ENCODE results near the gene RCN1. TPM values are rescaled to one million over a fixed set of nuclear protein-coding genes. Genes with fewer than 3 reads are reported as not detected.

Gene RCN1
- total RNA-seq, 1 experiment from 2014 or later = 99.8 TPM

- no peaks in the 10 kb centered on the region for H3K27me3 ChIP-seq (ENCODE audit: insufficient read depth, low read length)
- RAD21 ChIA-PET (ENCODE audit: low non-redundant PET in 1 of 2, low total read pairs in 2 of 2, uncharacterized antibody in 2 of 2, unreplicated experiment in 2 of 2) = no interaction called here
- POLR2A ChIA-PET = interaction anchor here (1.0 to 1.2 kb wide), 2 partner anchors 9 to 10 kb away, joined by 3 read pairs; partner anchors contain the start of gene RCN1
- peaks cover 0 to 6% of the 10 kb centered on the region in 2 experiments; a peak in 1 of 4 replicates for H3K4me1 ChIP-seq (ENCODE audit: control insufficient read depth in 1 of 2, insufficient read depth in 2 of 2, low read length in 2 of 2)
- no peak overlapping the region for H3K4me3 ChIP-seq (replicated peaks in 1 of 2; ENCODE audit: low read depth in 1 of 2, low read length in 2 of 2)
- H2AFZ ChIP-seq (ENCODE audit: low read depth, low read length, poor library complexity, severe bottlenecking) = no peak overlapping the region
- no peaks in the 10 kb centered on the region for H3K9me2 ChIP-seq (ENCODE audit: insufficient read depth)
- TF ChIP-seq CEBPB (IDR thresholded peaks at IDR 0.05; ENCODE audit: low read depth) = no peak
- TF ChIP-seq RAD21 (IDR thresholded peaks at IDR 0.05; ENCODE audit: low read depth) = no peak
- no peak for TF ChIP-seq FOSL1 (IDR thresholded peaks at IDR 0.05; ENCODE audit: low read depth)
- no peak for TF ChIP-seq SIN3A (IDR thresholded peaks at IDR 0.05; ENCODE audit: low read depth)
- no peak for TF ChIP-seq TCF7L2 (IDR thresholded peaks at IDR 0.05; ENCODE audit: borderline replicate concordance, extremely low read depth, insufficient read depth, insufficient read length)
- no peak for TF ChIP-seq SP1 (IDR thresholded peaks at IDR 0.05; ENCODE audit: low read depth)
- no peak for TF ChIP-seq SRF (IDR thresholded peaks at IDR 0.05; ENCODE audit: low read depth)
- TF ChIP-seq POLR2A (IDR thresholded peaks at IDR 0.05; ENCODE audit: borderline replicate concordance, extremely low read depth, insufficient read depth, insufficient read length) = no peak
- no peak for TF ChIP-seq EZH2 (IDR thresholded peaks at IDR 0.05)
- TF ChIP-seq CBX3 (IDR thresholded peaks at IDR 0.05; ENCODE audit: low read depth) = no peak
- TF ChIP-seq EZH2phosphoT487 (IDR thresholded peaks at IDR 0.05; ENCODE audit: borderline replicate concordance) = no peak
- no peak for TF ChIP-seq ELF1 (IDR thresholded peaks at IDR 0.05; ENCODE audit: borderline replicate concordance, low read depth)
- no peak for TF ChIP-seq ZBTB33 (IDR thresholded peaks at IDR 0.05; ENCODE audit: extremely low read depth, insufficient replicate concordance, low read length)
- no peak for TF ChIP-seq CTCF (IDR thresholded peaks at IDR 0.05 in 2 of 3, conservative IDR thresholded peaks at IDR 0.05 in 1 of 3; ENCODE audit: borderline replicate concordance in 1 of 3, insufficient read depth in 1 of 3, low read depth in 2 of 3, low read length in 2 of 3)
- TF ChIP-seq MAX (IDR thresholded peaks at IDR 0.05) = no peak
- no peak for TF ChIP-seq ATF3 (IDR thresholded peaks at IDR 0.05)
- TF ChIP-seq EGR1 (IDR thresholded peaks at IDR 0.05; ENCODE audit: low read depth) = no peak
- TF ChIP-seq YY1 (IDR thresholded peaks at IDR 0.05; ENCODE audit: extremely low read depth, insufficient replicate concordance, low read depth, low read length) = no peak
- H3K79me2 ChIP-seq (ENCODE audit: insufficient read depth, low read length) = no peaks in the 10 kb centered on the region
- H3K9me3 ChIP-seq (ENCODE audit: control insufficient read depth in 1 of 2, insufficient read depth in 1 of 2, low read depth in 1 of 2, low read length in 2 of 2) = no peaks in the 10 kb centered on the region
- CTCF ChIA-PET = no interaction called here
- no peak for ATAC-seq
- DNase-seq (ENCODE audit: low read depth, low spot score) = no peak
- H4K20me1 ChIP-seq (ENCODE audit: insufficient read depth) = no peaks in the 10 kb centered on the region
- intact Hi-C loops (cut with micrococcal nuclease) = no loop called here
- no peak overlapping the region for H3K9ac ChIP-seq (ENCODE audit: low read length)
- no peaks in the 10 kb centered on the region for H3K36me3 ChIP-seq (ENCODE audit: control insufficient read depth in 1 of 2, insufficient read depth in 2 of 2, low read length in 2 of 2)
- H3K27ac ChIP-seq (ENCODE audit: low read depth, low read length) = no peak overlapping the region
- no peak overlapping the region for H3K4me2 ChIP-seq (ENCODE audit: low read length)
- no TSS peak for BruUV-seq (replicated peaks)
Measured at GRCh38 chr11:32081901-32082300, 9.0 kb upstream of the RCN1 start.
